Measurements from ENCODE around the gene ORAI1.

DNA sequence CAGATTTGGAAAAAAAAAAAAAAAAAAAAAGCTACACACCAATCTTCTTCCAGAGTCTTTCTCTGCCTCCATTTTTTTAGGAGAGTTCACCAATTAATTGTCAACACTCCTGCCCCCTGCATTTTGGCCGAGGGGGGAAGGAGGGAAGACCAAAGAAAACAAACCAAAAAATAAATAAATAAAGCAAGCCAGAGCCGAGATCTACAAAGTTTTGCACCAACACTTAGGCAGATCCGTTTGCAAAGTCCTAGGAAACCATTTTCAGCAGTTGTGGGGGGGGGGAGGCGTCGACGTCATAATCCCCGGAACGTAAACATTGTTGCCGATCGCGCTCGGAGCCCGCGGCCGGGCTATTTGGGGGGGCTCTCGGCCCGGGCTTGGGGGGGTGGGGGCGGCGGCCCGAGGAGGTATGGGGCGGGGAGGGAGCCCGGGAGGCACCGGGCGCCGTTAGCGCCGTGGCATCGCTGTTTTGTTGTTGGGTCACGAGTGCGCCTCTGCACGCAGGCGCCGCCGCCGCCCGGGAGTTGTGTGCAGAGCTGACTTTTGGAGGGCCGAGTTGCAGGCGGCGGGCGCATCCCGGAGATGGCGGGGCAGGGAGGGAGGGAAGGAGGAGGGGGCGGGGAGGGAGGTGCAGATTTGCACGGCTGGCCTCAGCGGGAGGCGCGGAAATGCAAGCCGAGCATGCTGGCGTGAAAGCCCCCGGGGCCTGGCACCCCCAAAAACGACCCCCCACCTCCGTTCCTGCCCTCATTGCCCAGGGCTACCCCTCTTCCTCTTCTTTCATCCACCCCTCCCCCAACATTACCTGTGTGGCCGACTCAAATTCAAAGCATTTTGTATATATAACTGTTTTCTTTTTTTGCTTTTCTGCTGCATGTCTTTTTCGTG lies 46.1 kb upstream of the ORAI1 start:
- TF ChIP-seq, protein P1, sequence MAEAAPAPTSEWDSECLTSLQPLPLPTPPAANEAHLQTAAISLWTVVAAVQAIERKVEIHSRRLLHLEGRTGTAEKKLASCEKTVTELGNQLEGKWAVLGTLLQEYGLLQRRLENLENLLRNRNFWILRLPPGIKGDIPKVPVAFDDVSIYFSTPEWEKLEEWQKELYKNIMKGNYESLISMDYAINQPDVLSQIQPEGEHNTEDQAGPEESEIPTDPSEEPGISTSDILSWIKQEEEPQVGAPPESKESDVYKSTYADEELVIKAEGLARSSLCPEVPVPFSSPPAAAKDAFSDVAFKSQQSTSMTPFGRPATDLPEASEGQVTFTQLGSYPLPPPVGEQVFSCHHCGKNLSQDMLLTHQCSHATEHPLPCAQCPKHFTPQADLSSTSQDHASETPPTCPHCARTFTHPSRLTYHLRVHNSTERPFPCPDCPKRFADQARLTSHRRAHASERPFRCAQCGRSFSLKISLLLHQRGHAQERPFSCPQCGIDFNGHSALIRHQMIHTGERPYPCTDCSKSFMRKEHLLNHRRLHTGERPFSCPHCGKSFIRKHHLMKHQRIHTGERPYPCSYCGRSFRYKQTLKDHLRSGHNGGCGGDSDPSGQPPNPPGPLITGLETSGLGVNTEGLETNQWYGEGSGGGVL (tag by site-specific recombination; IDR thresholded peaks at IDR 0.05), result peak; percentile 78
- TF ChIP-seq ZFP37 (tag by site-specific recombination; IDR thresholded peaks at IDR 0.05) (no peak), ZNF394 (tag by site-specific recombination; IDR thresholded peaks at IDR 0.05; ENCODE audit: borderline replicate concordance) (no peak), ZNF416 (tag by site-specific recombination; IDR thresholded peaks at IDR 0.05) (no peak)
- TF ChIP-seq, protein P2, sequence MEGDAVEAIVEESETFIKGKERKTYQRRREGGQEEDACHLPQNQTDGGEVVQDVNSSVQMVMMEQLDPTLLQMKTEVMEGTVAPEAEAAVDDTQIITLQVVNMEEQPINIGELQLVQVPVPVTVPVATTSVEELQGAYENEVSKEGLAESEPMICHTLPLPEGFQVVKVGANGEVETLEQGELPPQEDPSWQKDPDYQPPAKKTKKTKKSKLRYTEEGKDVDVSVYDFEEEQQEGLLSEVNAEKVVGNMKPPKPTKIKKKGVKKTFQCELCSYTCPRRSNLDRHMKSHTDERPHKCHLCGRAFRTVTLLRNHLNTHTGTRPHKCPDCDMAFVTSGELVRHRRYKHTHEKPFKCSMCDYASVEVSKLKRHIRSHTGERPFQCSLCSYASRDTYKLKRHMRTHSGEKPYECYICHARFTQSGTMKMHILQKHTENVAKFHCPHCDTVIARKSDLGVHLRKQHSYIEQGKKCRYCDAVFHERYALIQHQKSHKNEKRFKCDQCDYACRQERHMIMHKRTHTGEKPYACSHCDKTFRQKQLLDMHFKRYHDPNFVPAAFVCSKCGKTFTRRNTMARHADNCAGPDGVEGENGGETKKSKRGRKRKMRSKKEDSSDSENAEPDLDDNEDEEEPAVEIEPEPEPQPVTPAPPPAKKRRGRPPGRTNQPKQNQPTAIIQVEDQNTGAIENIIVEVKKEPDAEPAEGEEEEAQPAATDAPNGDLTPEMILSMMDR (tag by site-specific recombination; IDR thresholded peaks at IDR 0.05), result no peak

Data from HEK293 (cell line).